ENCODE measurements around the gene GGN. TPM values are rescaled to one million over a fixed set of nuclear protein-coding genes. Genes with fewer than 3 reads are reported as not detected.

The GGN gene
- total and polyA plus RNA-seq, 2 of the 13 experiments (the other 11 are each of a cell fraction or from before 2014, with no cell fraction given) = not detected

DNA sequence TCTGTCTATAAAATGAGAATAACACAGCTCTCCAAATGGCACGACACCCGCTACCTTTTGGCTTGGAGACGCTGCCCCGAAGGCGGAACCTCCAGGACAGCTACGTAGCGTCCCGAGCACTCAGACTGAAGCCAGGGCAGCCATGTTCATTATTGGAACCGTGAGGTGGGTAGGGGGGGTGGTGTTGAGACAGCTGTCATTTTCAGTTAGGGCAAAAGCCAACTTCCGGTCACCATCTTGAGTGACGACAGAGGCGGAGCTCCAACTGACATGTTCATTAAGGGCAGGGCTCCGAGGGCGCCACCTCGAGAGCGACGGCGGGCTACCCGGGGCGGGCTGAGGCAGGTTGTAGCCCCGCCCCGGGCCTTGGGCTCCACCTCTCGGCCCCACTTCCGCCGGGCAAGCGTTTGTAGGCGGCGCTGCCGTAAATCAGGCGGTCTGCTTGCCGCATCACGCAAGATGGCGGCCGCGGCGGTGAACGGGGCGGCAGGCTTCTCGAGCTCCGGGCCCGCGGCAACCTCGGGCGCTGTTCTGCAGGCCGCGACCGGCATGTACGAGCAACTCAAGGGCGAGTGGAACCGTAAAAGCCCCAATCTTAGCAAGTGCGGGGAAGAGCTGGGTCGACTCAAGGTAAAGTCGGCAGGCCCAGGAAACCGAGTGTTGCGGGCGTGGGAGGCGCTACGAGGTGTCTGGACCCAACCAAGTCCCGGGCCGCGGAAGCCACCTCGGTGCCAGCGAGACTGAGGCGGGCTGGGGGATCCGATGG, 13.3 kb downstream of the GGN start, which contains the start of gene PSMD8 (continued):
- no peak for TF ChIP-seq RAD51 (IDR thresholded peaks at IDR 0.05; ENCODE audit: borderline replicate concordance)
- peak; percentile 65; the same call in 1 of the 2 replicates for TF ChIP-seq SALL2 (CRISPR knock-in tag; IDR thresholded peaks at IDR 0.05)
- no peak for TF ChIP-seq FOXP1 (IDR thresholded peaks at IDR 0.05)
- no peak for TF ChIP-seq FOXP1 (CRISPR knock-in tag; IDR thresholded peaks at IDR 0.05)
- peak; percentile 94 for TF ChIP-seq NR2C2 (CRISPR knock-in tag; IDR thresholded peaks at IDR 0.05; ENCODE audit: borderline replicate concordance)
- TF ChIP-seq, protein P1, sequence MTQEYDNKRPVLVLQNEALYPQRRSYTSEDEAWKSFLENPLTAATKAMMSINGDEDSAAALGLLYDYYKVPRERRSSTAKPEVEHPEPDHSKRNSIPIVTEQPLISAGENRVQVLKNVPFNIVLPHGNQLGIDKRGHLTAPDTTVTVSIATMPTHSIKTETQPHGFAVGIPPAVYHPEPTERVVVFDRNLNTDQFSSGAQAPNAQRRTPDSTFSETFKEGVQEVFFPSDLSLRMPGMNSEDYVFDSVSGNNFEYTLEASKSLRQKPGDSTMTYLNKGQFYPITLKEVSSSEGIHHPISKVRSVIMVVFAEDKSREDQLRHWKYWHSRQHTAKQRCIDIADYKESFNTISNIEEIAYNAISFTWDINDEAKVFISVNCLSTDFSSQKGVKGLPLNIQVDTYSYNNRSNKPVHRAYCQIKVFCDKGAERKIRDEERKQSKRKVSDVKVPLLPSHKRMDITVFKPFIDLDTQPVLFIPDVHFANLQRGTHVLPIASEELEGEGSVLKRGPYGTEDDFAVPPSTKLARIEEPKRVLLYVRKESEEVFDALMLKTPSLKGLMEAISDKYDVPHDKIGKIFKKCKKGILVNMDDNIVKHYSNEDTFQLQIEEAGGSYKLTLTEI (CRISPR knock-in tag; conservative IDR thresholded peaks at IDR 0.05) = no peak
- no peak for TF ChIP-seq ATRX (CRISPR knock-in tag; IDR thresholded peaks at IDR 0.05; ENCODE audit: borderline replicate concordance)
- no peak for TF ChIP-seq NBN (conservative IDR thresholded peaks at IDR 0.05)
- TF ChIP-seq, protein P2, sequence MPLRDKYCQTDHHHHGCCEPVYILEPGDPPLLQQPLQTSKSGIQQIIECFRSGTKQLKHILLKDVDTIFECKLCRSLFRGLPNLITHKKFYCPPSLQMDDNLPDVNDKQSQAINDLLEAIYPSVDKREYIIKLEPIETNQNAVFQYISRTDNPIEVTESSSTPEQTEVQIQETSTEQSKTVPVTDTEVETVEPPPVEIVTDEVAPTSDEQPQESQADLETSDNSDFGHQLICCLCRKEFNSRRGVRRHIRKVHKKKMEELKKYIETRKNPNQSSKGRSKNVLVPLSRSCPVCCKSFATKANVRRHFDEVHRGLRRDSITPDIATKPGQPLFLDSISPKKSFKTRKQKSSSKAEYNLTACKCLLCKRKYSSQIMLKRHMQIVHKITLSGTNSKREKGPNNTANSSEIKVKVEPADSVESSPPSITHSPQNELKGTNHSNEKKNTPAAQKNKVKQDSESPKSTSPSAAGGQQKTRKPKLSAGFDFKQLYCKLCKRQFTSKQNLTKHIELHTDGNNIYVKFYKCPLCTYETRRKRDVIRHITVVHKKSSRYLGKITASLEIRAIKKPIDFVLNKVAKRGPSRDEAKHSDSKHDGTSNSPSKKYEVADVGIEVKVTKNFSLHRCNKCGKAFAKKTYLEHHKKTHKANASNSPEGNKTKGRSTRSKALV (CRISPR knock-in tag; IDR thresholded peaks at IDR 0.05) = no peak
- peak; percentile 56; the same call in 1 of the 2 replicates for TF ChIP-seq RCOR2 (CRISPR knock-in tag; IDR thresholded peaks at IDR 0.05)
- TF ChIP-seq ZNF567 (CRISPR knock-in tag; IDR thresholded peaks at IDR 0.05; ENCODE audit: borderline replicate concordance) = peak; percentile 70; the same call in 1 of the 2 replicates
- peak; percentile 75; the same call in 1 of the 2 replicates for TF ChIP-seq ZNF451 (CRISPR knock-in tag; IDR thresholded peaks at IDR 0.05)
- TF ChIP-seq, protein P3, sequence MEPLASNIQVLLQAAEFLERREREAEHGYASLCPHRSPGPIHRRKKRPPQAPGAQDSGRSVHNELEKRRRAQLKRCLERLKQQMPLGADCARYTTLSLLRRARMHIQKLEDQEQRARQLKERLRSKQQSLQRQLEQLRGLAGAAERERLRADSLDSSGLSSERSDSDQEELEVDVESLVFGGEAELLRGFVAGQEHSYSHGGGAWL (CRISPR knock-in tag; IDR thresholded peaks at IDR 0.05) = peak; percentile 55; the same call in 1 of the 2 replicates
- TF ChIP-seq ZNF674 (CRISPR knock-in tag; IDR thresholded peaks at IDR 0.05; ENCODE audit: low read depth) = peak; percentile 61; the same call in 1 of the 2 replicates
- peak; percentile 75 for TF ChIP-seq ZNF441 (CRISPR knock-in tag; IDR thresholded peaks at IDR 0.05; ENCODE audit: borderline replicate concordance)
- no peak for TF ChIP-seq ZNF7 (CRISPR knock-in tag; IDR thresholded peaks at IDR 0.05)
- TF ChIP-seq HOXA5 (CRISPR knock-in tag; IDR thresholded peaks at IDR 0.05) = no peak
- TF ChIP-seq SMC3 (IDR thresholded peaks at IDR 0.05; ENCODE audit: low read length) = no peak
- TF ChIP-seq MAZ (IDR thresholded peaks at IDR 0.05; ENCODE audit: borderline replicate concordance, low read depth, low read length) = peak; percentile 22; the same call in 1 of the 2 replicates
- peak; percentile 91 for TF ChIP-seq MAZ (CRISPR knock-in tag; IDR thresholded peaks at IDR 0.05; ENCODE audit: low read depth)
- TF ChIP-seq ELF1 (CRISPR knock-in tag; IDR thresholded peaks at IDR 0.05) = peak; percentile 91
- TF ChIP-seq, protein P4, sequence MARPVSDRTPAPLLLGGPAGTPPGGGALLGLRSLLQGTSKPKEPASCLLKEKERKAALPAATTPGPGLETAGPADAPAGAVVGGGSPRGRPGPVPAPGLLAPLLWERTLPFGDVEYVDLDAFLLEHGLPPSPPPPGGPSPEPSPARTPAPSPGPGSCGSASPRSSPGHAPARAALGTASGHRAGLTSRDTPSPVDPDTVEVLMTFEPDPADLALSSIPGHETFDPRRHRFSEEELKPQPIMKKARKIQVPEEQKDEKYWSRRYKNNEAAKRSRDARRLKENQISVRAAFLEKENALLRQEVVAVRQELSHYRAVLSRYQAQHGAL (CRISPR knock-in tag; IDR thresholded peaks at IDR 0.05; ENCODE audit: not compliant biosample characterization) = no peak
- TF ChIP-seq ZNF44 (CRISPR knock-in tag; IDR thresholded peaks at IDR 0.05) = no peak
- TF ChIP-seq SRSF9 (IDR thresholded peaks at IDR 0.05; ENCODE audit: borderline replicate concordance, insufficient read depth, low read depth, low read length, poor library complexity, severe bottlenecking) = no peak
- peak; percentile 93; the same call in 1 of the 2 replicates for TF ChIP-seq ZNF556 (CRISPR knock-in tag; IDR thresholded peaks at IDR 0.05; ENCODE audit: borderline replicate concordance)
- TF ChIP-seq RARG (CRISPR knock-in tag; IDR thresholded peaks at IDR 0.05; ENCODE audit: low read depth) = 0 out of 2 replicates have a peak, but pooled peaks have one; percentile 47
